H9 (cell line): Measurements from ENCODE around the gene MYO18B. TPM values are rescaled to one million over a fixed set of nuclear protein-coding genes. Genes with fewer than 3 reads are reported as not detected.

Source experiments
- DNase-seq: peaks from one replicate; pipeline ENCODE4 v3.0.0-alpha.2; 2017
- H2AFZ ChIP-seq: one replicate; pipeline ENCODE4 v1.6.1; 2013; ENCODE audit warnings: mild to moderate bottlenecking, low read length, control low read depth, moderate library complexity
- H2AK5ac ChIP-seq: 2 replicates; pipeline ENCODE4 v1.6.1; 2013; ENCODE audit warnings: low read length, control low read depth, mixed read lengths; ENCODE audit not compliant: insufficient read length
- H2BK120ac ChIP-seq: one replicate; pipeline ENCODE4 v1.6.1; 2013; ENCODE audit warnings: low read depth, mild to moderate bottlenecking, low read length, control low read depth, inconsistent platforms; ENCODE audit not compliant: poor library complexity, severe bottlenecking
- H2BK12ac ChIP-seq: 2 replicates; pipeline ENCODE4 v1.6.1; 2013; ENCODE audit warnings: low read length, control low read depth, mixed read lengths, low read depth; ENCODE audit not compliant: insufficient read length
- H2BK15ac ChIP-seq: 2 replicates; pipeline ENCODE4 v1.6.1; 2013; ENCODE audit warnings: low read depth, low read length, control low read depth
- H2BK20ac ChIP-seq: one replicate; pipeline ENCODE4 v1.6.1; 2013; ENCODE audit warnings: low read depth, mild to moderate bottlenecking, low read length, control low read depth, inconsistent platforms; ENCODE audit not compliant: poor library complexity, severe bottlenecking
- H2BK5ac ChIP-seq: 2 replicates; pipeline ENCODE4 v1.6.1; 2013; ENCODE audit warnings: low read length, control low read depth, mixed read lengths; ENCODE audit not compliant: insufficient read length
- H3K14ac ChIP-seq: 2 replicates; pipeline ENCODE4 v1.6.1; 2013; ENCODE audit warnings: low read length, control low read depth; ENCODE audit not compliant: insufficient read depth
- H3K18ac ChIP-seq: 2 replicates; pipeline ENCODE4 v1.6.1; 2013; ENCODE audit warnings: low read depth, mild to moderate bottlenecking, mixed read lengths, low read length, control low read depth; ENCODE audit not compliant: insufficient read length
- H3K23ac ChIP-seq: 2 replicates; pipeline ENCODE4 v1.6.1; 2013; ENCODE audit warnings: low read length, control low read depth, mixed read lengths, low read depth; ENCODE audit not compliant: insufficient read length
- H3K23me2 ChIP-seq: 2 replicates; pipeline ENCODE4 v1.6.1; 2013; ENCODE audit warnings: low read depth, mild to moderate bottlenecking, mixed read lengths, low read length, control low read depth; ENCODE audit not compliant: insufficient read length, poor library complexity, severe bottlenecking
- H3K27ac ChIP-seq: 2 replicates; pipeline ENCODE4 v1.5.1; 2013; ENCODE audit warnings: low read length, control low read depth, mixed read lengths, low read depth; ENCODE audit not compliant: insufficient read length
- H3K27me3 ChIP-seq: 2 replicates; pipeline ENCODE4 v1.6.1; 2013; ENCODE audit warnings: low read length, control low read depth, inconsistent platforms; ENCODE audit not compliant: insufficient read depth
- H3K4ac ChIP-seq: 2 replicates; pipeline ENCODE4 v1.6.1; 2013; ENCODE audit warnings: low read depth, mild to moderate bottlenecking, control low read depth, inconsistent platforms, low read length, moderate library complexity
- H3K4me1 ChIP-seq: 2 replicates; pipeline ENCODE4 v1.6.1; 2013; ENCODE audit warnings: low read length, control low read depth, inconsistent platforms; ENCODE audit not compliant: insufficient read depth
- H3K4me2 ChIP-seq: 2 replicates; pipeline ENCODE4 v1.6.1; 2013; ENCODE audit warnings: low read length, control low read depth, mixed read lengths; ENCODE audit not compliant: insufficient read length, insufficient read depth
- H3K56ac ChIP-seq: 2 replicates; pipeline ENCODE4 v1.6.1; 2013; ENCODE audit warnings: low read depth, mild to moderate bottlenecking, mixed read lengths, low read length, control low read depth; ENCODE audit not compliant: insufficient read length
- H3K79me1 ChIP-seq: 2 replicates; pipeline ENCODE4 v1.6.1; 2013; ENCODE audit warnings: low read depth, mild to moderate bottlenecking, moderate library complexity, low read length, control low read depth, inconsistent platforms; ENCODE audit not compliant: insufficient read depth, poor library complexity, severe bottlenecking
- H3K79me2 ChIP-seq: 2 replicates; pipeline ENCODE4 v1.6.1; 2013; ENCODE audit warnings: low read length, control low read depth, inconsistent platforms; ENCODE audit not compliant: insufficient read depth
- H3K9ac ChIP-seq: 2 replicates; pipeline ENCODE4 v1.6.1; 2013; ENCODE audit warnings: low read length, control low read depth, mixed read lengths; ENCODE audit not compliant: insufficient read length; ENCODE audit errors: extremely low read depth
- H3K9me3 ChIP-seq: one replicate; pipeline ENCODE4 v1.6.1; 2013; ENCODE audit warnings: low read depth, low read length, inconsistent platforms; ENCODE audit not compliant: control insufficient read depth
- H3T11ph ChIP-seq: one replicate; pipeline ENCODE4 v1.6.1; 2013; ENCODE audit warnings: mild to moderate bottlenecking, low read length, control low read depth, inconsistent platforms
- H4K20me1 ChIP-seq: one replicate; pipeline ENCODE4 v1.6.1; 2013; ENCODE audit not compliant: control insufficient read depth, insufficient read length, insufficient read depth
- H4K5ac ChIP-seq: 2 replicates; pipeline ENCODE4 v1.6.1; 2013; ENCODE audit warnings: low read depth, mild to moderate bottlenecking, mixed read lengths, low read length, control low read depth; ENCODE audit not compliant: insufficient read length
- H4K8ac ChIP-seq: replicated peaks from 2 replicates; pipeline ENCODE4 v1.6.1; 2013; ENCODE audit warnings: low read length, control low read depth, mixed read lengths, low read depth; ENCODE audit not compliant: insufficient read length
- H4K91ac ChIP-seq: 2 replicates; pipeline ENCODE4 v1.6.1; 2013; ENCODE audit warnings: low read depth, mild to moderate bottlenecking, moderate library complexity, mixed read lengths, low read length, control low read depth; ENCODE audit not compliant: insufficient read length
- H3K27ac Mint-ChIP-seq, 3 experiments: 2 replicates in 2 of 3; 3 replicates in 1 of 3; pipeline ENCODE4 v1.8.0; 2020 to 2021; ENCODE audit warnings: mixed read lengths in 3 of 3, mild to moderate bottlenecking in 1 of 3, moderate library complexity in 1 of 3
- H3K27me3 Mint-ChIP-seq: 2 replicates; pipeline ENCODE4 v1.8.0; 2021; ENCODE audit warnings: low read depth, mild to moderate bottlenecking, moderate library complexity, mixed read lengths
- H3K36me3 Mint-ChIP-seq, 3 experiments: 2 replicates in 2 of 3; 3 replicates in 1 of 3; pipeline ENCODE4 v1.8.0; 2020 to 2021; ENCODE audit warnings: low read depth in 3 of 3, mixed read lengths in 3 of 3; ENCODE audit not compliant: insufficient read depth in 1 of 3
- H3K4me1 Mint-ChIP-seq, 2 experiments: 2 replicates each; pipeline ENCODE4 v1.8.0; 2020; ENCODE audit warnings: mixed read lengths in 2 of 2
- H3K4me3 Mint-ChIP-seq, 2 experiments: 2 replicates in 1 of 2; 3 replicates in 1 of 2; pipeline ENCODE4 v1.8.0; 2020 to 2021; ENCODE audit warnings: mild to moderate bottlenecking in 2 of 2, mixed read lengths in 2 of 2, moderate library complexity in 1 of 2
- H3K9me3 Mint-ChIP-seq, 2 experiments: 2 replicates in 1 of 2; 3 replicates in 1 of 2; pipeline ENCODE4 v1.8.0; 2020; ENCODE audit warnings: mild to moderate bottlenecking in 2 of 2, mixed read lengths in 2 of 2, moderate library complexity in 1 of 2
- WGBS: extraction: QIAGEN DNeasy Blood & Tissue Kit; methylation state at CpG from one replicate; pipeline ENCODE4 v1.1.7; 2013; ENCODE audit warnings: missing lambda C conversion rate, low lambda C conversion rate, mixed read lengths; ENCODE audit not compliant: insufficient read length; ENCODE audit errors: extremely low coverage; 5-methylcytosine and 5-hydroxymethylcytosine counted together
- total RNA-seq: library from RNA; stranded (reverse); gene quantifications from 2 replicates; pipeline ENCODE4 v1.2.1, GENCODE V29; 2021
- TF ChIP-seq, protein P1 (sequence below): fragments of 200-600 bp; sonication (generic); conservative IDR thresholded peaks from 3 replicates; pipeline ENCODE4 v1.8.0; 2021; ENCODE audit warnings: antibody characterized with exemption, mild to moderate bottlenecking

MYO18B gene
- total RNA-seq, 1 experiment from 2014 or later: 0.46 TPM

DNA sequence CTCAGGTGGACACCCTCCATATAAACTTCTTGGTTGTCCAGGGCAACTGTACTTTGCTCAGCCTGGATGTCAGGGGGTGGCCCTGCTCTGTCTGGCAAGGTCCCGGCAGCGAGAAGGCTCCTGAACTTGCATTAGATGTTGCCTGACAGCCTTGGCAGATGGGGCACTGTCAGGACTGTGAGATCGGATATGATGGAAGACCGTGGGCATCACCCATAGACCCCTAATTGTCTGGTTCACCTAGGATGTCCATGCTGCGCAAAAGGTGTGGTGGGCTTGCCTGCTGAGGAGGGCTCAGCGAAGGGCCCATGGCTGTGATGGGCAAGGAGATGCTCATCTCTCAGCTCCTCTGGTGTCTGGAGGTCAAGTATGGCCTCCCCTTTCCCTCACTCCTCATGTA is 62.7 kb downstream of the MYO18B start:
- H3K4me1 Mint-ChIP-seq: no peaks in the 10 kb centered on the region
- no peaks in the 10 kb centered on the region for H3K79me2 ChIP-seq
- H2BK5ac ChIP-seq: no peak overlapping the region
- H3K9me3 ChIP-seq: no peaks in the 10 kb centered on the region
- no peak overlapping the region for H3K4ac ChIP-seq
- H3K9me3 Mint-ChIP-seq: no peaks in the 10 kb centered on the region
- no peak overlapping the region for H3K56ac ChIP-seq
- H4K8ac ChIP-seq: no peak overlapping the region
- H3K23me2 ChIP-seq: no peaks in the 10 kb centered on the region
- no peak overlapping the region for H3K23ac ChIP-seq
- no peak overlapping the region for H3K18ac ChIP-seq
- H3K27me3 ChIP-seq: no peaks in the 10 kb centered on the region
- no peak overlapping the region for H2AK5ac ChIP-seq
- H4K5ac ChIP-seq: no peak overlapping the region
- no peak overlapping the region for H2BK120ac ChIP-seq
- H3T11ph ChIP-seq: no peak overlapping the region
- H3K27ac Mint-ChIP-seq: no peak overlapping the region; a peak in 1 of 7 replicates
- DNase-seq: no peak
- TF ChIP-seq, protein P1, sequence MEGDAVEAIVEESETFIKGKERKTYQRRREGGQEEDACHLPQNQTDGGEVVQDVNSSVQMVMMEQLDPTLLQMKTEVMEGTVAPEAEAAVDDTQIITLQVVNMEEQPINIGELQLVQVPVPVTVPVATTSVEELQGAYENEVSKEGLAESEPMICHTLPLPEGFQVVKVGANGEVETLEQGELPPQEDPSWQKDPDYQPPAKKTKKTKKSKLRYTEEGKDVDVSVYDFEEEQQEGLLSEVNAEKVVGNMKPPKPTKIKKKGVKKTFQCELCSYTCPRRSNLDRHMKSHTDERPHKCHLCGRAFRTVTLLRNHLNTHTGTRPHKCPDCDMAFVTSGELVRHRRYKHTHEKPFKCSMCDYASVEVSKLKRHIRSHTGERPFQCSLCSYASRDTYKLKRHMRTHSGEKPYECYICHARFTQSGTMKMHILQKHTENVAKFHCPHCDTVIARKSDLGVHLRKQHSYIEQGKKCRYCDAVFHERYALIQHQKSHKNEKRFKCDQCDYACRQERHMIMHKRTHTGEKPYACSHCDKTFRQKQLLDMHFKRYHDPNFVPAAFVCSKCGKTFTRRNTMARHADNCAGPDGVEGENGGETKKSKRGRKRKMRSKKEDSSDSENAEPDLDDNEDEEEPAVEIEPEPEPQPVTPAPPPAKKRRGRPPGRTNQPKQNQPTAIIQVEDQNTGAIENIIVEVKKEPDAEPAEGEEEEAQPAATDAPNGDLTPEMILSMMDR: no peak
- no CpG with 5 or more reads among the region's 6 CpGs for WGBS
- H3K9ac ChIP-seq: no peak overlapping the region
- H3K79me1 ChIP-seq: no peaks in the 10 kb centered on the region
- H2AFZ ChIP-seq: no peak overlapping the region
- no peaks in the 10 kb centered on the region for H3K4me1 ChIP-seq
- H3K36me3 Mint-ChIP-seq: no peaks in the 10 kb centered on the region
- H3K4me3 Mint-ChIP-seq: no peak overlapping the region
- no peak overlapping the region for H2BK15ac ChIP-seq
- H4K91ac ChIP-seq: no peak overlapping the region
- no peak overlapping the region for H2BK20ac ChIP-seq
- H3K4me2 ChIP-seq: no peak overlapping the region
- H4K20me1 ChIP-seq: no peaks in the 10 kb centered on the region
- H3K27ac ChIP-seq: no peak overlapping the region
- no peak overlapping the region; the same call in 1 of the 2 replicates for H3K14ac ChIP-seq
- H3K27me3 Mint-ChIP-seq: peaks cover 50% of the 10 kb centered on the region
- no peak overlapping the region for H2BK12ac ChIP-seq
